ENCODE measurements around the gene CTXND1. TPM values are rescaled to one million over a fixed set of nuclear protein-coding genes. Genes with fewer than 3 reads are reported as not detected.

CTXND1 gene
- total and polyA plus RNA-seq, 9 donors: 0.04 to 0.52 (median 0.14) TPM; not detected in 1

GRCh38 chr15:80288131-80288530 lies 36.1 kb upstream of the CTXND1 start:
- WGBS, 3 donors: 69 to 82% (median 76%) methylated on average over 4 of the region's 4 CpGs
- Histone ChIP-seq H3K27me3 (no peaks in the 10 kb centered on the region), H3K4me3 (no peak overlapping the region), H3K27ac (no peak overlapping the region), H3K36me3 (no peaks in the 10 kb centered on the region), H3K9me3 (no peaks in the 10 kb centered on the region), H3K4me1 (ENCODE audit: insufficient read depth) (no peaks in the 10 kb centered on the region)
- TF ChIP-seq CTCF (IDR thresholded peaks at IDR 0.05) (no peak), POLR2A (IDR thresholded peaks at IDR 0.05) (no peak), EP300 (IDR thresholded peaks at IDR 0.05) (no peak)
- intact Hi-C loops (cut with DNase I): no loop called here
- no peak for DNase-seq

GRCh38 chr15:80286055-80286454 lies 34.0 kb upstream of the CTXND1 start:
- TF ChIP-seq EP300 (IDR thresholded peaks at IDR 0.05) (no peak), POLR2A (IDR thresholded peaks at IDR 0.05) (no peak), CTCF (IDR thresholded peaks at IDR 0.05) (no peak)
- Histone ChIP-seq H3K4me3 (no peak overlapping the region), H3K9me3 (no peaks in the 10 kb centered on the region), H3K27me3 (no peaks in the 10 kb centered on the region), H3K27ac (no peak overlapping the region), H3K4me1 (ENCODE audit: insufficient read depth) (no peaks in the 10 kb centered on the region), H3K36me3 (no peaks in the 10 kb centered on the region)
- intact Hi-C loops (cut with DNase I): no loop called here
- 78 to 83% (median 80%) methylated on average over 7 of the region's 7 CpGs for WGBS, 3 donors
- DNase-seq: no peak

- Histone ChIP-seq H3K36me3 (no peaks in the 10 kb centered on the region), H3K4me1 (ENCODE audit: insufficient read depth) (no peaks in the 10 kb centered on the region), H3K27me3 (no peaks in the 10 kb centered on the region), H3K4me3 (no peak overlapping the region), H3K27ac (no peak overlapping the region), H3K9me3 (no peaks in the 10 kb centered on the region)
- no peak for DNase-seq
- intact Hi-C loops (cut with DNase I): no loop called here
- 88 to 93% (median 93%) methylated on average over 8 of the region's 8 CpGs for WGBS, 3 donors
- TF ChIP-seq POLR2A (IDR thresholded peaks at IDR 0.05): no peak
- no peak for TF ChIP-seq EP300 (IDR thresholded peaks at IDR 0.05)
- TF ChIP-seq CTCF (IDR thresholded peaks at IDR 0.05): no peak
These were observed 33.4 kb upstream of the CTXND1 start for GRCh38 chr15:80285379-80285778.

GRCh38 chr15:80283531-80283930 lies 31.5 kb upstream of the CTXND1 start:
- TF ChIP-seq CTCF (IDR thresholded peaks at IDR 0.05) (no peak), POLR2A (IDR thresholded peaks at IDR 0.05) (no peak), EP300 (IDR thresholded peaks at IDR 0.05) (no peak)
- intact Hi-C loops (cut with DNase I): no loop called here

More at GRCh38 chr15:80283531-80283930, 31.5 kb upstream of the CTXND1 start:
- Histone ChIP-seq H3K27ac (no peak overlapping the region), H3K4me1 (ENCODE audit: insufficient read depth) (no peaks in the 10 kb centered on the region), H3K27me3 (no peaks in the 10 kb centered on the region), H3K9me3 (no peaks in the 10 kb centered on the region), H3K36me3 (no peaks in the 10 kb centered on the region), H3K4me3 (no peak overlapping the region)
- no peak for DNase-seq
- WGBS, 3 donors: 79 to 88% (median 79%) methylated on average over 3 of the region's 3 CpGs
